ENCODE results near the gene TPRA1. TPM values are rescaled to one million over a fixed set of nuclear protein-coding genes. Genes with fewer than 3 reads are reported as not detected.

The TPRA1 gene
- total RNA-seq, 1 donor from 2014 or later = 11.8 TPM

GRCh38 chr3:127555108-127555507 lies 35.4 kb downstream of the TPRA1 start:
- Histone ChIP-seq H3K9ac (no peak overlapping the region), H3K27ac (no peak overlapping the region), H3K9me3 (ENCODE audit: low read depth) (no peaks in the 10 kb centered on the region), H2AFZ (replicated peaks) (no peak overlapping the region), H3K36me3 (no peaks in the 10 kb centered on the region), H3K4me2 (no peak overlapping the region), H3K4me3 (no peak overlapping the region), H3K79me2 (ENCODE audit: low read depth) (no peaks in the 10 kb centered on the region), H4K20me1 (ENCODE audit: low read depth) (no peaks in the 10 kb centered on the region), H3K4me1 (peaks cover 8% of the 10 kb centered on the region), H3K27me3 (no peaks in the 10 kb centered on the region), H3F3A (ENCODE audit: low read depth) (no peaks in the 10 kb centered on the region)
- H3K27me3 Mint-ChIP-seq (ENCODE audit: insufficient read depth, low read depth) = peaks cover 16% of the 10 kb centered on the region
- peaks cover 32% of the 10 kb centered on the region for H3K4me1 Mint-ChIP-seq
- H3K36me3 Mint-ChIP-seq = no peaks in the 10 kb centered on the region
- no peak overlapping the region for H3K4me3 Mint-ChIP-seq
- H3K9me3 Mint-ChIP-seq = peaks cover 2% of the 10 kb centered on the region
- DNase-seq (ENCODE audit: low spot score) = no peak
- H3K27ac Mint-ChIP-seq = peak overlapping the region; percentile 86
- TF ChIP-seq EZH2phosphoT487 (IDR thresholded peaks at IDR 0.05) = no peak
- no peak for TF ChIP-seq EZH2 (IDR thresholded peaks at IDR 0.05)

- Histone ChIP-seq H3K27me3 (peaks cover 20% of the 10 kb centered on the region), H4K20me1 (ENCODE audit: low read depth) (no peaks in the 10 kb centered on the region), H3K4me2 (no peak overlapping the region), H3K79me2 (ENCODE audit: low read depth) (no peaks in the 10 kb centered on the region), H3K36me3 (no peaks in the 10 kb centered on the region), H3K9me3 (ENCODE audit: low read depth) (no peaks in the 10 kb centered on the region), H3K4me3 (no peak overlapping the region), H3F3A (ENCODE audit: low read depth) (peaks cover 3% of the 10 kb centered on the region), H3K9ac (no peak overlapping the region), H3K4me1 (peaks cover 11% of the 10 kb centered on the region), H2AFZ (replicated peaks) (no peak overlapping the region), H3K27ac (no peak overlapping the region)
- no peak overlapping the region for H3K4me3 Mint-ChIP-seq
- no peaks in the 10 kb centered on the region for H3K36me3 Mint-ChIP-seq
- DNase-seq (ENCODE audit: low spot score) = no peak
- H3K27me3 Mint-ChIP-seq (ENCODE audit: insufficient read depth, low read depth) = peaks cover 14% of the 10 kb centered on the region
- no peak overlapping the region for H3K27ac Mint-ChIP-seq
- TF ChIP-seq, protein P1, sequence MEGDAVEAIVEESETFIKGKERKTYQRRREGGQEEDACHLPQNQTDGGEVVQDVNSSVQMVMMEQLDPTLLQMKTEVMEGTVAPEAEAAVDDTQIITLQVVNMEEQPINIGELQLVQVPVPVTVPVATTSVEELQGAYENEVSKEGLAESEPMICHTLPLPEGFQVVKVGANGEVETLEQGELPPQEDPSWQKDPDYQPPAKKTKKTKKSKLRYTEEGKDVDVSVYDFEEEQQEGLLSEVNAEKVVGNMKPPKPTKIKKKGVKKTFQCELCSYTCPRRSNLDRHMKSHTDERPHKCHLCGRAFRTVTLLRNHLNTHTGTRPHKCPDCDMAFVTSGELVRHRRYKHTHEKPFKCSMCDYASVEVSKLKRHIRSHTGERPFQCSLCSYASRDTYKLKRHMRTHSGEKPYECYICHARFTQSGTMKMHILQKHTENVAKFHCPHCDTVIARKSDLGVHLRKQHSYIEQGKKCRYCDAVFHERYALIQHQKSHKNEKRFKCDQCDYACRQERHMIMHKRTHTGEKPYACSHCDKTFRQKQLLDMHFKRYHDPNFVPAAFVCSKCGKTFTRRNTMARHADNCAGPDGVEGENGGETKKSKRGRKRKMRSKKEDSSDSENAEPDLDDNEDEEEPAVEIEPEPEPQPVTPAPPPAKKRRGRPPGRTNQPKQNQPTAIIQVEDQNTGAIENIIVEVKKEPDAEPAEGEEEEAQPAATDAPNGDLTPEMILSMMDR (IDR thresholded peaks at IDR 0.05) = no peak
- TF ChIP-seq EZH2 (IDR thresholded peaks at IDR 0.05) = no peak
- no peak for TF ChIP-seq EZH2phosphoT487 (IDR thresholded peaks at IDR 0.05)
- no peaks in the 10 kb centered on the region for H3K9me3 Mint-ChIP-seq
- peaks cover 41% of the 10 kb centered on the region for H3K4me1 Mint-ChIP-seq
Observed at GRCh38 chr3:127552038-127552437, 38.5 kb downstream of the TPRA1 start.

DNA sequence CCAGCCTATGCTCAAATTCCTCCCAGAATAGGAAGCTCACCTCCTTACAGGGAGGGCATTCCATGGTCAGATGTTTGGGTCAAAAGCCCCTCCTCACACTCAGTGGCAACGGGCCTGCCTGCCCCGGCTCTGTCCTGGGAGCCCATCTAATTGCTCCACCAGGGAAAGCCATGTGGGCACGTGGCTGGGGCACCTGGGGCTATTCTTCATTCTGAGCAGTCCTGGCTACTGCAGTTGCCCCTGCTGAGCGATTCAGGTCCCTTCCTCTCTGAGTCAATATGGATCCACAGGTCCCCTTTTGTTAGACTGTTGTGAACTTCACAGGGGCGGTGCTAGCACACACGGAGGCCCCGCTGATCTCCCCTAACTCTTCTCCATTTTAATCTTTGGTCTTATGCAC lies 39.4 kb downstream of the TPRA1 start:
- Histone ChIP-seq H3K4me1 (peaks cover 17% of the 10 kb centered on the region), H3K9ac (no peak overlapping the region), H3K27ac (no peak overlapping the region), H3K27me3 (peaks cover 20% of the 10 kb centered on the region), H3K9me3 (ENCODE audit: low read depth) (no peaks in the 10 kb centered on the region), H3K4me2 (no peak overlapping the region), H3F3A (ENCODE audit: low read depth) (peaks cover 5% of the 10 kb centered on the region), H3K36me3 (no peaks in the 10 kb centered on the region), H3K4me3 (no peak overlapping the region), H3K79me2 (ENCODE audit: low read depth) (no peaks in the 10 kb centered on the region), H2AFZ (replicated peaks) (no peak overlapping the region), H4K20me1 (ENCODE audit: low read depth) (no peaks in the 10 kb centered on the region)
- TF ChIP-seq EZH2 (IDR thresholded peaks at IDR 0.05) = no peak
- TF ChIP-seq EZH2phosphoT487 (IDR thresholded peaks at IDR 0.05) = no peak
- TF ChIP-seq, protein P1 (IDR thresholded peaks at IDR 0.05) = no peak
- Mint-ChIP-seq H3K4me3 (no peak overlapping the region), H3K36me3 (no peaks in the 10 kb centered on the region), H3K4me1 (peaks cover 46% of the 10 kb centered on the region), H3K27ac (no peak overlapping the region), H3K9me3 (no peaks in the 10 kb centered on the region), H3K27me3 (ENCODE audit: insufficient read depth, low read depth) (peaks cover 14% of the 10 kb centered on the region)
- DNase-seq (ENCODE audit: low spot score) = no peak

DNA sequence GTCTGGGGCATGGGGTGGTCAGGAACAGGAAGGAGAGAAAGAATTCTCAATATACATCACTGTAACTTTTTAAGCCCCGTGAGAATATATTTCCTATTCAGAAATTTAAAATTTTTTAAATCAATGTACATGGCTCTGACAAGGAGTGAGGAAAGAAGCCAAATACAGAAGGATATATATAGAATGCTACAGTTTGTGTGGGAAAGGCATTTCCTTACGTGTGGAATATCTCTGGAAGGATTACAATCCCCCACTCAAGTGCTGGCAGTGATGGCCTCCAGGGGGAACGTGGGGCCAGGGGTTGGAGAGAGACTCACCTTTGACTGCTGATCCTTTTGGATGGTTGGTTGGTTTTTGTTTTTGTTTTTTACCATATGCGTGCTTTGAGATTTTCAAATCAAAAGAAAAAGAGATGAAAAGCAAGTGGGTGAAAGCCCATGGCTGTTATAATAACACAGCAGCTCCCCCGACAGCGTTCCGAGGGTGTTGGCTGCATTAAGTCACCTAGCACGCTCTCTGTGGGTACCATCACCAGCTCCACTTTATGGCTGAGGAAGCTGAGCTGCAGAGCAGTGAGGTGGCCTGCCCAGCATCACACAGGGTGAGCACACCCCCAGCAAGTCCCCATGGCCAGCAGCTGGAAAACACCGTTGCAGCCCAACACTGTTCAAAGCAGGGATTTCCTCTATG lies 39.9 kb downstream of the TPRA1 start:
- Histone ChIP-seq H4K20me1 (ENCODE audit: low read depth) (no peaks in the 10 kb centered on the region), H3K79me2 (ENCODE audit: low read depth) (no peaks in the 10 kb centered on the region), H3K9me3 (ENCODE audit: low read depth) (no peaks in the 10 kb centered on the region), H3K9ac (no peak overlapping the region), H3K4me3 (no peak overlapping the region), H3K27me3 (peaks cover 22% of the 10 kb centered on the region), H3K4me1 (peaks cover 17% of the 10 kb centered on the region), H3K36me3 (no peaks in the 10 kb centered on the region), H3K27ac (no peak overlapping the region), H3F3A (ENCODE audit: low read depth) (peaks cover 5% of the 10 kb centered on the region), H2AFZ (replicated peaks) (no peak overlapping the region), H3K4me2 (no peak overlapping the region)
- Mint-ChIP-seq H3K4me1 (peaks cover 50% of the 10 kb centered on the region), H3K27me3 (ENCODE audit: insufficient read depth, low read depth) (peaks cover 14% of the 10 kb centered on the region), H3K27ac (no peak overlapping the region), H3K4me3 (no peak overlapping the region), H3K36me3 (no peaks in the 10 kb centered on the region), H3K9me3 (no peaks in the 10 kb centered on the region)
- DNase-seq (ENCODE audit: low spot score) = no peak
- TF ChIP-seq, protein P1 (IDR thresholded peaks at IDR 0.05) = peak; percentile 4
- no peak for TF ChIP-seq EZH2phosphoT487 (IDR thresholded peaks at IDR 0.05)
- TF ChIP-seq EZH2 (IDR thresholded peaks at IDR 0.05) = no peak

Measured in neural progenitor cell (in vitro differentiated cells).